PC-3 (cell line): ENCODE data around the gene COL25A1. TPM values are rescaled to one million over a fixed set of nuclear protein-coding genes. Genes with fewer than 3 reads are reported as not detected.

ENCODE experiments used
- ATAC-seq: fragments of 200-7000 bp; cut with Tn5 transposase; 2 replicates; pipeline ENCODE4 v1.9.1; 2020; ENCODE audit warnings: mild to moderate bottlenecking, moderate library complexity
- BruUV-seq: library from RNA; stranded (reverse); fragments of 400-500 nt; replicated peaks from 2 replicates; lab custom pipeline; 2021; lab: Mats Ljungman, UMichigan
- CTCF ChIA-PET: fragments of 300-600 bp; sonication (Branson Sonifier 250); formaldehyde crosslinking; loops from one replicate; lab custom pipeline; 2022; ENCODE audit warnings: antibody characterized with exemption; lab: Charles Lee
- POLR2A ChIA-PET: fragments of 300-600 bp; sonication (Branson Sonifier 250); formaldehyde crosslinking; loops from one replicate; lab custom pipeline; 2022; ENCODE audit warnings: antibody characterized with exemption; ENCODE audit not compliant: unreplicated experiment; lab: Charles Lee
- DNase-seq: peaks from one replicate; pipeline ENCODE4 v3.0.0-alpha.2; 2015
- H2AFZ ChIP-seq: fragments of 300-600 bp; sonication (generic); 2 replicates; pipeline ENCODE4 v1.6.0; 2016; ENCODE audit warnings: antibody characterized with exemption, low read length
- H3F3A ChIP-seq: fragments of 300-600 bp; sonication (generic); one replicate; pipeline ENCODE4 v1.6.0; 2017; ENCODE audit warnings: antibody characterized with exemption, low read length, control low read depth, mild to moderate bottlenecking; ENCODE audit not compliant: unreplicated experiment
- H3K27ac ChIP-seq: fragments of 300-600 bp; sonication (generic); 2 replicates; pipeline ENCODE4 v1.5.1; 2016; ENCODE audit warnings: mild to moderate bottlenecking, low read length
- H3K27me3 ChIP-seq: fragments of 300-600 bp; sonication (generic); 2 replicates; pipeline ENCODE4 v1.6.1; 2016; ENCODE audit warnings: low read length, mixed read lengths
- H3K36me3 ChIP-seq: fragments of 300-600 bp; sonication (generic); 2 replicates; pipeline ENCODE4 v1.6.1; 2016; ENCODE audit warnings: low read depth, mixed run types, low read length, mixed read lengths
- H3K4me1 ChIP-seq: fragments of 300-600 bp; sonication (generic); 2 replicates; pipeline ENCODE4 v1.5.1; 2016; ENCODE audit warnings: low read length; ENCODE audit not compliant: insufficient read depth
- H3K4me2 ChIP-seq: fragments of 300-600 bp; sonication (generic); 2 replicates; pipeline ENCODE4 v1.6.0; 2016; ENCODE audit warnings: low read length
- H3K4me3 ChIP-seq: fragments of 300-600 bp; sonication (generic); 2 replicates; pipeline ENCODE4 v1.5.1; 2016; ENCODE audit warnings: mild to moderate bottlenecking, low read length, mixed read lengths
- H3K79me2 ChIP-seq: fragments of 300-600 bp; sonication (generic); 2 replicates; pipeline ENCODE4 v1.6.1; 2017; ENCODE audit warnings: low read length, mixed read lengths
- H3K9ac ChIP-seq: fragments of 300-600 bp; sonication (generic); 2 replicates; pipeline ENCODE4 v1.6.0; 2016; ENCODE audit warnings: mild to moderate bottlenecking, low read length
- H3K9me2 ChIP-seq: fragments of 300-600 bp; sonication (generic); replicated peaks from 2 replicates; pipeline ENCODE4 v1.6.1; 2016; ENCODE audit warnings: mixed run types, low read length, mixed read lengths
- H3K9me3 ChIP-seq: fragments of 300-600 bp; sonication (generic); 2 replicates; pipeline ENCODE4 v1.6.1; 2016; ENCODE audit warnings: low read length, mixed read lengths
- H4K20me1 ChIP-seq: fragments of 300-600 bp; sonication (generic); 2 replicates; pipeline ENCODE4 v1.6.1; 2016; ENCODE audit warnings: low read length, mixed read lengths
- CTCF ChIP-seq: fragments of 300-600 bp; sonication (generic); conservative IDR thresholded peaks from 2 replicates; pipeline ENCODE4 v1.5.1; 2017; ENCODE audit warnings: antibody characterized with exemption, low read depth, mild to moderate bottlenecking, low read length
- EZH2 ChIP-seq: fragments of 300-600 bp; sonication (generic); IDR thresholded peaks from one replicate; pipeline ENCODE4 v1.6.1; 2017; ENCODE audit warnings: antibody characterized with exemption, mild to moderate bottlenecking, low read length; ENCODE audit not compliant: unreplicated experiment
- EZH2phosphoT487 ChIP-seq: fragments of 300-600 bp; sonication (generic); IDR thresholded peaks from 2 replicates; pipeline ENCODE4 v1.6.1; 2018; ENCODE audit warnings: mild to moderate bottlenecking, antibody characterized with exemption, low read length, borderline replicate concordance
- intact Hi-C: fragments of 100-400 bp; cut with micrococcal nuclease; formaldehyde crosslinking; loops from 2 replicates; pipeline ENCODE4 v1.9.0; 2023
- total RNA-seq: library from RNA; depleted of rRNA; stranded (reverse); fragments of >200 nt; gene quantifications from 2 replicates; pipeline ENCODE4 v1.2.3, GENCODE V29; 2014

COL25A1 gene
- total RNA-seq, 1 experiment from 2014 or later: not detected

GRCh38 chr4:109051054-109051453 is 251.4 kb downstream of the COL25A1 start:
- Histone ChIP-seq H3K36me3 (no peaks in the 10 kb centered on the region), H3F3A (no peaks in the 10 kb centered on the region)

GRCh38 chr4:109049926-109050325 is 252.5 kb downstream of the COL25A1 start:
- Histone ChIP-seq H3F3A (no peaks in the 10 kb centered on the region), H2AFZ (no peak overlapping the region), H3K9me3 (no peaks in the 10 kb centered on the region), H3K4me3 (no peak overlapping the region), H3K27me3 (peaks cover 32% of the 10 kb centered on the region), H3K4me1 (no peaks in the 10 kb centered on the region), H3K27ac (no peak overlapping the region), H3K4me2 (no peak overlapping the region), H3K9ac (no peak overlapping the region), H3K9me2 (no peaks in the 10 kb centered on the region), H4K20me1 (no peaks in the 10 kb centered on the region), H3K36me3 (no peaks in the 10 kb centered on the region), H3K79me2 (no peaks in the 10 kb centered on the region)
- CTCF ChIA-PET: no interaction called here
- POLR2A ChIA-PET: no interaction called here
- TF ChIP-seq EZH2 (no peak), CTCF (no peak), EZH2phosphoT487 (no peak)
- DNase-seq (no peak), ATAC-seq (no peak)
- intact Hi-C loops: no loop called here
- BruUV-seq: no TSS peak

More at GRCh38 chr4:109051054-109051453, 251.4 kb downstream of the COL25A1 start:
- BruUV-seq: no TSS peak
- Histone ChIP-seq H3K27me3 (peaks cover 39% of the 10 kb centered on the region), H4K20me1 (no peaks in the 10 kb centered on the region), H2AFZ (no peak overlapping the region), H3K79me2 (no peaks in the 10 kb centered on the region), H3K4me2 (no peak overlapping the region), H3K9me3 (no peaks in the 10 kb centered on the region), H3K4me1 (no peaks in the 10 kb centered on the region), H3K27ac (no peak overlapping the region), H3K9ac (no peak overlapping the region), H3K4me3 (no peak overlapping the region), H3K9me2 (no peaks in the 10 kb centered on the region)
- TF ChIP-seq CTCF (no peak), EZH2phosphoT487 (no peak), EZH2 (no peak)
- CTCF ChIA-PET: no interaction called here
- POLR2A ChIA-PET: no interaction called here
- DNase-seq (no peak), ATAC-seq (no peak)
- intact Hi-C loops: no loop called here

GRCh38 chr4:109046471-109047201 is 255.8 kb downstream of the COL25A1 start:
- intact Hi-C loops: no loop called here
- CTCF ChIA-PET: no interaction called here

More at GRCh38 chr4:109046471-109047201, 255.8 kb downstream of the COL25A1 start:
- no peak for DNase-seq
- BruUV-seq: no TSS peak
- H3K9ac ChIP-seq: no peak overlapping the region
- H3K9me2 ChIP-seq: no peaks in the 10 kb centered on the region
- H3K9me3 ChIP-seq: no peaks in the 10 kb centered on the region
- no peak for TF ChIP-seq CTCF
- TF ChIP-seq EZH2: no peak
- H3K27ac ChIP-seq: no peak overlapping the region
- H3K79me2 ChIP-seq: no peaks in the 10 kb centered on the region
- H3K27me3 ChIP-seq: peaks cover 8% of the 10 kb centered on the region; the same call in 1 of the 2 replicates
- H3K4me3 ChIP-seq: no peak overlapping the region
- H3K36me3 ChIP-seq: no peaks in the 10 kb centered on the region
- no peak for ATAC-seq
- no peak overlapping the region for H2AFZ ChIP-seq
- no peaks in the 10 kb centered on the region for H3F3A ChIP-seq
- H4K20me1 ChIP-seq: no peaks in the 10 kb centered on the region
- no peaks in the 10 kb centered on the region for H3K4me1 ChIP-seq
- POLR2A ChIA-PET: no interaction called here
- H3K4me2 ChIP-seq: no peak overlapping the region
